ENCODE data around the gene RNGTT.

The RNGTT gene

GRCh38 chr6:88587150-88587520 is 376.3 kb downstream of the RNGTT start:
- DNase-seq (ENCODE audit: low read depth), result no peak

- DNase-seq (ENCODE audit: low read depth), result no peak
Observed at GRCh38 chr6:88586371-88587149, 376.9 kb downstream of the RNGTT start.

- DNase-seq (ENCODE audit: low read depth), result no peak
Observed at GRCh38 chr6:88585276-88585692, 378.1 kb downstream of the RNGTT start.

- DNase-seq (ENCODE audit: low read depth), result no peak
Observed at GRCh38 chr6:88584581-88585275, 378.7 kb downstream of the RNGTT start.

- DNase-seq (ENCODE audit: low read depth), result no peak
Observed at GRCh38 chr6:88577461-88577860, 386.0 kb downstream of the RNGTT start.

GRCh38 chr6:88575536-88575935 is 387.9 kb downstream of the RNGTT start:
- DNase-seq (ENCODE audit: low read depth), result no peak

GRCh38 chr6:88574651-88575050 is 388.8 kb downstream of the RNGTT start:
- DNase-seq (ENCODE audit: low read depth), result no peak

- no peak for DNase-seq (ENCODE audit: low read depth)
Observed at GRCh38 chr6:88574031-88574430, 389.4 kb downstream of the RNGTT start.

- DNase-seq (ENCODE audit: low read depth), result no peak
Observed at GRCh38 chr6:88573561-88573960, 389.9 kb downstream of the RNGTT start.

GRCh38 chr6:88572449-88573139 is 390.8 kb downstream of the RNGTT start:
- no peak for DNase-seq (ENCODE audit: low read depth)

- DNase-seq (ENCODE audit: low read depth), result no peak
Observed at GRCh38 chr6:88569959-88570358, 393.5 kb downstream of the RNGTT start.

GRCh38 chr6:88567696-88568095 is 395.7 kb downstream of the RNGTT start:
- no peak for DNase-seq (ENCODE audit: low read depth)

- no peak for DNase-seq (ENCODE audit: low read depth)
Observed at GRCh38 chr6:88566746-88567534, 396.5 kb downstream of the RNGTT start.

- no peak for DNase-seq (ENCODE audit: low read depth)
Observed at GRCh38 chr6:88565836-88566235, 397.6 kb downstream of the RNGTT start.

- no peak for DNase-seq (ENCODE audit: low read depth)
Observed at GRCh38 chr6:88565409-88565811, 398.0 kb downstream of the RNGTT start.

- DNase-seq (ENCODE audit: low read depth), result no peak
Observed at GRCh38 chr6:88563277-88563625, 400.2 kb downstream of the RNGTT start.

GRCh38 chr6:88562353-88563276 is 400.8 kb downstream of the RNGTT start:
- no peak for DNase-seq (ENCODE audit: low read depth)

- DNase-seq (ENCODE audit: low read depth), result no peak
Observed at GRCh38 chr6:88561954-88562315, 401.5 kb downstream of the RNGTT start.

- DNase-seq (ENCODE audit: low read depth), result no peak
Observed at GRCh38 chr6:88561034-88561953, 402.1 kb downstream of the RNGTT start.

Data from HS-27A (cell line).